KMS-11 (cell line): ENCODE results near the gene SLC7A10.

ENCODE experiments used
- H2AFZ ChIP-seq: fragments of 200-600 bp; sonication (generic); 2 replicates; pipeline ENCODE4 v1.6.1; 2016; ENCODE audit warnings: antibody characterized with exemption, mixed run types, low read depth
- H3K27ac ChIP-seq: fragments of 200-600 bp; sonication (generic); 2 replicates; pipeline ENCODE4 v1.6.1; 2016; ENCODE audit warnings: mild to moderate bottlenecking, mixed run types
- H3K27me3 ChIP-seq: fragments of 200-600 bp; sonication (generic); 2 replicates; pipeline ENCODE4 v1.6.1; 2017; ENCODE audit warnings: mild to moderate bottlenecking, low read depth, mixed run types, moderate library complexity; ENCODE audit not compliant: insufficient read depth
- H3K36me3 ChIP-seq: fragments of 200-600 bp; sonication (generic); 2 replicates; pipeline ENCODE4 v1.6.1; 2017; ENCODE audit warnings: mild to moderate bottlenecking, mixed run types; ENCODE audit not compliant: insufficient read depth
- H3K4me1 ChIP-seq: fragments of 200-600 bp; sonication (generic); 2 replicates; pipeline ENCODE4 v1.6.1; 2016; ENCODE audit warnings: mild to moderate bottlenecking, low read depth, mixed run types; ENCODE audit not compliant: poor library complexity, severe bottlenecking
- H3K4me2 ChIP-seq: fragments of 200-600 bp; sonication (generic); 2 replicates; pipeline ENCODE4 v1.7.0; 2016; ENCODE audit warnings: mild to moderate bottlenecking, mixed run types
- H3K4me3 ChIP-seq: fragments of 200-600 bp; sonication (generic); IDR thresholded peaks from 2 replicates; pipeline ENCODE4 v1.6.1; 2017; ENCODE audit warnings: low read depth, low read length, mixed read lengths; ENCODE audit not compliant: insufficient read depth
- H3K79me2 ChIP-seq: fragments of 200-600 bp; sonication (generic); 2 replicates; pipeline ENCODE4 v1.6.1; 2016; ENCODE audit warnings: low read depth, mixed run types; ENCODE audit not compliant: insufficient read depth
- H3K9ac ChIP-seq: fragments of 200-600 bp; sonication (generic); 2 replicates; pipeline ENCODE4 v1.6.1; 2016; ENCODE audit warnings: mild to moderate bottlenecking, mixed run types
- H4K20me1 ChIP-seq: fragments of 200-600 bp; sonication (generic); 2 replicates; pipeline ENCODE4 v1.6.1; 2016; ENCODE audit warnings: mild to moderate bottlenecking, mixed run types; ENCODE audit not compliant: insufficient read depth
- TF ChIP-seq, protein P1 (sequence below): fragments of 200-600 bp; sonication (generic); conservative IDR thresholded peaks from 2 replicates; pipeline ENCODE4 v1.6.1; 2017; ENCODE audit warnings: low read depth, mild to moderate bottlenecking, antibody characterized with exemption, low read length, moderate library complexity, mixed read lengths

Gene SLC7A10

DNA sequence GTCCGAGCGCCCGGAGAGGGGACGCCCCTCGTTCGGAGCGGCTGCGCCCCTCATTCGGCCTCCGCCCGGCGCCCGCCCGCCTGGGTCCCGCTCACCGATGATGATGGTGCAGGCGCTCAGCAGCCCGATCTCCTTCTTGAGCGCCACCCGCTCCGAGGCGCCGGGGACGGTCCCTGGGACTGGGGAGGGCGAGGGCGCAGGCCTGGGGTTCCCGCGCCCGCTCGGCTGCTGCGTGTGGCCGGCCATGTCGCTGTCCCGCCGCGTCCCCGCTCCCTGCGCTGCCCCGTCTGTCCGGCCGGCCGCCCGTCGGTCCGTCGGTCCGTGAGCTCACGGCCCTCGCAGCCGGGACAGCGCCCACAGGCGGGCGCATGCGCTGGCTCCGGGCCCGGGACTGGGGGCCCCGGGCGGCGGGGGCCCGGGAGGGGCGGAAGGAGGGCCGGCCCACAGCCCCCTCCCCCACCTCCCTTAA lies at the start of gene SLC7A10:
Gene SLC7A10, minus strand, starts transcription at position 393 of the 469 bp plus-strand sequence. Its CDS starts 147 bp downstream, at position 246.
- Histone ChIP-seq H3K4me2 (no peak within 1 kb of the TSS), H2AFZ (no peak within 1 kb of the TSS)

DNA sequence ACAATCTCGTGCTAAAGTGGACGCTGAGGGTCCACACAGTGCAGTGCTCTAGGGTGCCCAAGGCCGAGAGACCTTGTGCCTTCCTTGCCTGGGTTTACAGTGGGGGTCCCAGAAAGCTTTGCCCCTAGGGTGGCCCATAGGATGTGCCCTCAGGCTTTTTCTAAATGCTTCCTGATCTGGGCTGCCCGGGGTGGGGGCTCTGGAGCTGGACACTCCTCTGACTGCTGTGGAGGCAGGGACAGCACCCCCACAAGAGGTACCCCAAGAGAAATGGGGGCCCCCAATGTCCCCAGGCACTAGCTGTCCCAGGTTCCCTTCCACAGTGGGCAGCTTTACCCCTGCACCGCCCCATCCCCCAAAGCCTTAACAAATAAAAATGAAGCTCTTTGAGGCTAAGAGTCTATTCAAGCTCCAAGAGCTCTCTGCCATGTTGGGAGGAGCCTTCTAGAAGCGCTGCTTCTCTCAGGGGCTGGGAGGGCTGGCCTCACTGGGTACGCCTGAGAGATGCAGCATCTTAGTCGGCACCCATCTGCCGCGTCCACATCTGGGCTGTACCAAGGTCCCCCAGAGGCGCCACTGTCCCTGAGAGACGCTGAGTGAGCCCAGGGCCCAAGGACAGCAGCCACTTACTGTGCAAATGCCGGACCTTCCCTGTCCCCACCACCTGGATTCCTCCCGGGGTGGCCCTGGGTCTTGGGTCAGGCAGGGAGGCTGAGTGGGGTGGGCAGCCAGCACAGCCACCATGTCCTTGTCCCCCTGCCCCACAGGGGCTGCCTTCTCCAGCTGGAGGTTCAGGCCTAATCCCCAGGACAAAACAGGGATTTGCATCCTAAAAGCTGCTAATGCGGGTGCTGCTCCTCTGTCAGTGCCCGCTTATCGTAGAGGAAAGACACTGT lies 49.3 kb upstream of the SLC7A10 start:
- no peak overlapping the region for H3K27ac ChIP-seq
- TF ChIP-seq, protein P1, sequence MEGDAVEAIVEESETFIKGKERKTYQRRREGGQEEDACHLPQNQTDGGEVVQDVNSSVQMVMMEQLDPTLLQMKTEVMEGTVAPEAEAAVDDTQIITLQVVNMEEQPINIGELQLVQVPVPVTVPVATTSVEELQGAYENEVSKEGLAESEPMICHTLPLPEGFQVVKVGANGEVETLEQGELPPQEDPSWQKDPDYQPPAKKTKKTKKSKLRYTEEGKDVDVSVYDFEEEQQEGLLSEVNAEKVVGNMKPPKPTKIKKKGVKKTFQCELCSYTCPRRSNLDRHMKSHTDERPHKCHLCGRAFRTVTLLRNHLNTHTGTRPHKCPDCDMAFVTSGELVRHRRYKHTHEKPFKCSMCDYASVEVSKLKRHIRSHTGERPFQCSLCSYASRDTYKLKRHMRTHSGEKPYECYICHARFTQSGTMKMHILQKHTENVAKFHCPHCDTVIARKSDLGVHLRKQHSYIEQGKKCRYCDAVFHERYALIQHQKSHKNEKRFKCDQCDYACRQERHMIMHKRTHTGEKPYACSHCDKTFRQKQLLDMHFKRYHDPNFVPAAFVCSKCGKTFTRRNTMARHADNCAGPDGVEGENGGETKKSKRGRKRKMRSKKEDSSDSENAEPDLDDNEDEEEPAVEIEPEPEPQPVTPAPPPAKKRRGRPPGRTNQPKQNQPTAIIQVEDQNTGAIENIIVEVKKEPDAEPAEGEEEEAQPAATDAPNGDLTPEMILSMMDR, result no peak
- H3K27me3 ChIP-seq, result no peaks in the 10 kb centered on the region
- H3K79me2 ChIP-seq, result no peaks in the 10 kb centered on the region
- H3K4me3 ChIP-seq, result no peak overlapping the region
- no peak overlapping the region for H3K4me2 ChIP-seq
- no peak overlapping the region for H2AFZ ChIP-seq
- H3K36me3 ChIP-seq, result no peaks in the 10 kb centered on the region
- H3K9ac ChIP-seq, result no peak overlapping the region
- H4K20me1 ChIP-seq, result no peaks in the 10 kb centered on the region
- H3K4me1 ChIP-seq, result peaks cover 18% of the 10 kb centered on the region

More for the DNA sequence above, at the start of gene SLC7A10:
- Histone ChIP-seq H3K27me3 (peaks cover 19% of the 10 kb centered on the region), H4K20me1 (no peaks in the 10 kb centered on the region), H3K79me2 (no peaks in the 10 kb centered on the region), H3K9ac (no peak within 1 kb of the TSS), H3K36me3 (no peaks in the 10 kb centered on the region), H3K27ac (no peak within 1 kb of the TSS), H3K4me1 (no peaks in the 10 kb centered on the region), H3K4me3 (no peak within 1 kb of the TSS)
- TF ChIP-seq, protein P1, result no peak

DNA sequence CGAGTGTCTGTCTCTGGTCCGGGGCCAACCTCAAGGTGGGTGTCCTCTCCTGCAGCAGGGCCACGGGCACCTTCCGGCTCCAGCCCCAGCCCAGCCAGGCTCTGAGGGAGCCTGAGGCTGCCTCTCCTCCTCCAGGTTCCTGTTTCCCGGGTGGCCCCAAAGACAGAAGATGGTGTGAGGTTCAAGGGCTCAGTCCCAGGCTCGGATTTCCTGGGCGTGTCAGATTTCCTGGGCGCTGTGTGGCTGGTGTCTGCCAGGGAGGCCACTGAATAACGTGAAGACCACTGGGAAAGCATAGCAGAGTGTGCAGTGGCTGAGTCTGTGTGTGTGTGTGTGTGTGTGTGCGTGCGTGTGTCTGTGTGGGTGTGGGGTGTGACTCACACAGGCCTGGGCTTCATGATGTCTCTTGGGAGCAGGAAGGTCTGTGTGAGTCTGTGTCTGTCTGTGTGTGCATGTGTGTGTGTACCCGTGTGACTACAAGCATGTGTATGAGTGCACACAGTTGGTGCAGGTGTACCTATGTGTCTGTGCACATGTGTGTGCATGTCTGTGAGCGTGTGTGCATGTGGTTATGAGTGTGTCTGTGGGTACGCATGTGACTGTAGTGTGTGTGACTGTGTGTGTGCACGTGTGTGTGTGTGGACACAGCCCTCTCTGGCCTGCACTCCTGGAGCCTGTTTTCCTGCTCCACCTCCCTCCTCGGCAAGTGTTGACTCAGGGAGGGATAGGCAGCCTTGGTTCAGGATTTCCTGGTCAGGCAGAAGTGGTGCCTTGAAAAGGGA lies 48.4 kb upstream of the SLC7A10 start:
- H3K4me2 ChIP-seq, result no peak overlapping the region
- no peaks in the 10 kb centered on the region for H3K27me3 ChIP-seq
- H3K4me1 ChIP-seq, result peaks cover 10% of the 10 kb centered on the region

DNA sequence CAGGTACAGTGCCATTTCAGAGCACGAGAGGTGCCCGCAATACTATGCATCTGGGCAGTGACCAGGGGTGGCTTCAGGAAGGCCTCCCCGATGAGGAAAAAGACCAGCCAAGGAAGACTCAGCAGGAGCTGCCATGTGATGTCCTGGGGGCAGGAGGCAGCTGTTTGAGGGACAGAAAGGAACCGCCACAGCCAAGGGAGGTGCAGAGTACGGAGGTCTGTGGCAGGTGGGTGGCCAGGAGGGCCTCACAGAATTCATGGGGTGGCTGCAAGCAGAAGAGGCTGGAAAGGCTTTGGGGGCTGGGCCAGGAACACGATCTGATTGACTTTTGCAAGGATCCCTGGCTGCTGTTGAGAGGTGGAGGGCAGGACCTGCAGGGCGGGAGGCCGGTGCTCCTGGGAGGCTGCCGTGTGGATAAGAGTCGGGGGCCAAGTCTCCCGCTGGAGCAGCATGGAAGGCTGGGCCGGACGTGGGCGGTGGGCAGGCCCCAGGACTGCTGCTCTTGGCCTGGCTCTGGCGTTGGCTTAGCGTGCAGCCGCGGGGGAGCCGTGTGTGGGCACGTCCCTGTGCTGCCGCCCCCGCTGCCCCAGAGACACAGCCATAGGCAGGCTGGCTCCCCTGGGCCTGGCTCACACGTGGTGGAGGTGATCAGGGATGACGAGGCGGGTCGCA lies 47.6 kb upstream of the SLC7A10 start:
- peaks cover 1% of the 10 kb centered on the region for H3K4me1 ChIP-seq
- H4K20me1 ChIP-seq, result no peaks in the 10 kb centered on the region
- H2AFZ ChIP-seq, result no peak overlapping the region
- H3K4me3 ChIP-seq, result no peak overlapping the region
- no peaks in the 10 kb centered on the region for H3K36me3 ChIP-seq
- H3K4me2 ChIP-seq, result no peak overlapping the region
- TF ChIP-seq, protein P1, result no peak
- H3K27me3 ChIP-seq, result no peaks in the 10 kb centered on the region
- no peak overlapping the region for H3K27ac ChIP-seq
- H3K79me2 ChIP-seq, result no peaks in the 10 kb centered on the region
- H3K9ac ChIP-seq, result no peak overlapping the region

More for the DNA sequence above, 48.4 kb upstream of the SLC7A10 start:
- Histone ChIP-seq H3K79me2 (no peaks in the 10 kb centered on the region), H3K27ac (no peak overlapping the region), H4K20me1 (no peaks in the 10 kb centered on the region), H2AFZ (no peak overlapping the region), H3K9ac (no peak overlapping the region), H3K36me3 (no peaks in the 10 kb centered on the region), H3K4me3 (no peak overlapping the region)
- TF ChIP-seq, protein P1, result no peak
